ENCODE measurements around the gene SLCO2A1.

SLCO2A1 gene

GRCh38 chr3:133887074-133887802 lies 142.5 kb downstream of the SLCO2A1 start:
- DNase-seq (ENCODE audit: low read depth in 2 of 3, low spot score in 2 of 3) = no peak

- DNase-seq (ENCODE audit: low read depth in 2 of 3, low spot score in 2 of 3) = no peak
Observed at GRCh38 chr3:133886031-133886722, 143.5 kb downstream of the SLCO2A1 start.

GRCh38 chr3:133884887-133885711 lies 144.6 kb downstream of the SLCO2A1 start:
- DNase-seq (ENCODE audit: low read depth in 2 of 3, low spot score in 2 of 3) = no peak

GRCh38 chr3:133884054-133884886 lies 145.5 kb downstream of the SLCO2A1 start:
- DNase-seq (ENCODE audit: low read depth in 2 of 3, low spot score in 2 of 3) = no peak

- no peak for DNase-seq (ENCODE audit: low read depth in 2 of 3, low spot score in 2 of 3)
Observed at GRCh38 chr3:133883641-133884040, 146.1 kb downstream of the SLCO2A1 start.

GRCh38 chr3:133882986-133883586 lies 146.6 kb downstream of the SLCO2A1 start:
- DNase-seq (ENCODE audit: low read depth in 2 of 3, low spot score in 2 of 3) = no peak

GRCh38 chr3:133881939-133882825 lies 147.5 kb downstream of the SLCO2A1 start:
- no peak for DNase-seq (ENCODE audit: low read depth in 2 of 3, low spot score in 2 of 3)

- no peak for DNase-seq (ENCODE audit: low read depth in 2 of 3, low spot score in 2 of 3)
Observed at GRCh38 chr3:133881492-133881891, 148.2 kb downstream of the SLCO2A1 start.

GRCh38 chr3:133880886-133881455 lies 148.8 kb downstream of the SLCO2A1 start:
- no peak for DNase-seq (ENCODE audit: low read depth in 2 of 3, low spot score in 2 of 3)

- DNase-seq (ENCODE audit: low read depth in 2 of 3, low spot score in 2 of 3) = no peak
Observed at GRCh38 chr3:133880287-133880686, 149.4 kb downstream of the SLCO2A1 start.

- no peak for DNase-seq (ENCODE audit: low read depth in 2 of 3, low spot score in 2 of 3)
Observed at GRCh38 chr3:133878518-133878917, 151.2 kb downstream of the SLCO2A1 start.
